Measurements from ENCODE around the gene ENAH. TPM values are rescaled to one million over a fixed set of nuclear protein-coding genes. Genes with fewer than 3 reads are reported as not detected.

The ENAH gene
- total RNA-seq, 4 donors from 2014 or later: 18.7 to 60.7 (median 30.5) TPM

- ATAC-seq (ENCODE audit: low FRiP score) (no peak), DNase-seq (ENCODE audit: low spot score) (no peak)
- TF ChIP-seq CTCF (IDR thresholded peaks at IDR 0.05): no peak
Observed at GRCh38 chr1:225611537-225612223, 41.2 kb downstream of the ENAH start.

GRCh38 chr1:225610539-225610938 lies 42.4 kb downstream of the ENAH start:
- no peak for DNase-seq (ENCODE audit: low spot score)
- ATAC-seq (ENCODE audit: low FRiP score): no peak
- no peak for TF ChIP-seq CTCF (IDR thresholded peaks at IDR 0.05)

GRCh38 chr1:225608014-225608796 lies 44.7 kb downstream of the ENAH start:
- DNase-seq (ENCODE audit: low spot score): no peak
- no peak for ATAC-seq (ENCODE audit: low FRiP score)
- TF ChIP-seq CTCF (IDR thresholded peaks at IDR 0.05): no peak

GRCh38 chr1:225607355-225607754 lies 45.6 kb downstream of the ENAH start:
- ATAC-seq (ENCODE audit: low FRiP score) (no peak), DNase-seq (ENCODE audit: low spot score) (no peak)
- no peak for TF ChIP-seq CTCF (IDR thresholded peaks at IDR 0.05)

GRCh38 chr1:225603538-225604354 lies 49.2 kb downstream of the ENAH start:
- DNase-seq (ENCODE audit: low spot score) (no peak), ATAC-seq (ENCODE audit: low FRiP score) (no peak)
- no peak for TF ChIP-seq CTCF (IDR thresholded peaks at IDR 0.05)

- ATAC-seq (ENCODE audit: low FRiP score): no peak
- no peak for TF ChIP-seq CTCF (IDR thresholded peaks at IDR 0.05)
- no peak for DNase-seq (ENCODE audit: low spot score)
Observed at GRCh38 chr1:225602590-225603206, 50.2 kb downstream of the ENAH start.
